Tibial nerve (tissue), 3 donors: ENCODE results near the gene H3-3A.

ENCODE experiments used
- CTCF ChIP-seq, 5 experiments: fragments of 200-600 bp in 3 of 5; fragments of 450-650 bp in 2 of 5; sonication (generic) in 3 of 5; IDR thresholded peaks; one replicate each; pipeline ENCODE4 v1.5.1; 2016 to 2019; ENCODE audit warnings: antibody characterized with exemption in 5 of 5, mild to moderate bottlenecking in 3 of 5, moderate library complexity in 2 of 5
- POLR2A ChIP-seq, 2 donors: fragments of 450-650 bp; IDR thresholded peaks; one replicate each; pipeline ENCODE4 v1.6.1; 2017; ENCODE audit warnings: antibody characterized with exemption in 2 of 2, mild to moderate bottlenecking in 2 of 2, moderate library complexity in 2 of 2

- TF ChIP-seq POLR2A (IDR thresholded peaks at IDR 0.05) (no peak), CTCF (IDR thresholded peaks at IDR 0.05) (no peak)
Observed at GRCh38 chr1:226086776-226087175, 24.3 kb downstream of the H3-3A start.
